ENCODE results near the gene CCN2.

The CCN2 gene

DNA sequence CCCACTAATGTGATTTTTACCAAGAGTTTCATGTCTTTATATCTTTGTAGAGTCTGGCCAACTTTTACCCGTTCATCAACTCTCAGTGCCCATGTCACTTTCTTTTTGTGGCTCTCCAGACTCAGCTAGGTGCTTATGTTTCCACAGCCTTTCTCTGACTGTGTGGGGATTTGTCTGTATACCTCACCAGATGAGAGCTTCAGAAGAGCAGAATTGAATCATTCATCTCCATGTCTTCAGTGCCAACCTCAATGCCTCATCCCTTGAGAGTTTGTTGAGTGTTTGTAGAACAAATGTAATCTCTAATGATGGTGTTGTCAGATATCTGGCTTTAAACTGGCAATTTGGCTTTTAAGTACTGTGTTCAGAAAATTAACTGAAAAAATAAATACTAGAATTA, 16.8 kb upstream of the CCN2 start:
- no peak for FAIRE-seq
- TF ChIP-seq, protein P1, sequence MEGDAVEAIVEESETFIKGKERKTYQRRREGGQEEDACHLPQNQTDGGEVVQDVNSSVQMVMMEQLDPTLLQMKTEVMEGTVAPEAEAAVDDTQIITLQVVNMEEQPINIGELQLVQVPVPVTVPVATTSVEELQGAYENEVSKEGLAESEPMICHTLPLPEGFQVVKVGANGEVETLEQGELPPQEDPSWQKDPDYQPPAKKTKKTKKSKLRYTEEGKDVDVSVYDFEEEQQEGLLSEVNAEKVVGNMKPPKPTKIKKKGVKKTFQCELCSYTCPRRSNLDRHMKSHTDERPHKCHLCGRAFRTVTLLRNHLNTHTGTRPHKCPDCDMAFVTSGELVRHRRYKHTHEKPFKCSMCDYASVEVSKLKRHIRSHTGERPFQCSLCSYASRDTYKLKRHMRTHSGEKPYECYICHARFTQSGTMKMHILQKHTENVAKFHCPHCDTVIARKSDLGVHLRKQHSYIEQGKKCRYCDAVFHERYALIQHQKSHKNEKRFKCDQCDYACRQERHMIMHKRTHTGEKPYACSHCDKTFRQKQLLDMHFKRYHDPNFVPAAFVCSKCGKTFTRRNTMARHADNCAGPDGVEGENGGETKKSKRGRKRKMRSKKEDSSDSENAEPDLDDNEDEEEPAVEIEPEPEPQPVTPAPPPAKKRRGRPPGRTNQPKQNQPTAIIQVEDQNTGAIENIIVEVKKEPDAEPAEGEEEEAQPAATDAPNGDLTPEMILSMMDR (IDR thresholded peaks at IDR 0.05; ENCODE audit: insufficient read depth, missing control alignments), result no peak

GRCh38 chr6:131966443-131966842, 15.3 kb upstream of the CCN2 start:
- DNase-seq (ENCODE audit: insufficient read length, low spot score), result no peak
- FAIRE-seq, result no peak

More for the DNA sequence above, 16.8 kb upstream of the CCN2 start:
- DNase-seq (ENCODE audit: insufficient read length, low spot score), result no peak

GRCh38 chr6:131963063-131963462, 11.9 kb upstream of the CCN2 start:
- TF ChIP-seq, protein P1 (IDR thresholded peaks at IDR 0.05; ENCODE audit: insufficient read depth, missing control alignments), result no peak
- FAIRE-seq (no peak), DNase-seq (ENCODE audit: insufficient read length, low spot score) (no peak)

More at GRCh38 chr6:131966443-131966842, 15.3 kb upstream of the CCN2 start:
- TF ChIP-seq, protein P1 (IDR thresholded peaks at IDR 0.05; ENCODE audit: insufficient read depth, missing control alignments), result no peak

DNA sequence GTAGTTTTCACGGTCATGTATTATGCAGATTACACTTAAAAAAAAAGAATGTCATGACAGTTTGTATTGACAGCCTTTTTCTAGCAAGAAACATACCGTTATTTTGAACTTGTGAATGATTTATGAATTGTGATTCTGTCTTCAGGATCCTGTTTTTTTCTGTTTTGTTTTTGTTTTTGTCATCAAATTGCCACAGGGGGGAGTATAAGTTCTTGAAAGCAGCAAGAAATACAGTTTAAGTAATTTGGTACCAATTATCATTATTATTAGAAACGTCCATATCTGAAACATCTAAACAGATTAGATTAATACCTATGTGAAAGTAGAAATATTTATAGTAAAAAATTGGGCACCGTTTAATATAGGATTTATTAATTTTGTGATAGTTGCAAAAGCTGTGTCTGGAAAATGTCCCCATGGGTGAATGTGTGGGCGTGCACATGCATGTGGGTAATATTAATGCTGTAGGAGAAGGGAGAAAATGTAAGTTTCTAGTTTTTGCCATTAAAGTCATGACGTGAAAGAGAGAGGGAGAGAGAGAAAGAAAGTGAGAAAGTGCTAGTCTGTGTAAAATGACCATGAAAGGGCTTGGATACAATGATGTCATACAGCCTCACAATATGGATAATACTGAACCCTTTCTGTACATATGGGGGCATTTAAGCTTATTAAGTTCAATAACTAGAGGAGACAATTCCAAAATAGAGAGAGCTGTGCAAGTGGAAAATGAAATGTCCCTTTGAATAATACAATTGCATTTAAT, 9.4 kb upstream of the CCN2 start:
- no peak for FAIRE-seq
- TF ChIP-seq, protein P1 (IDR thresholded peaks at IDR 0.05; ENCODE audit: insufficient read depth, missing control alignments), result no peak
- DNase-seq (ENCODE audit: insufficient read length, low spot score), result no peak

GRCh38 chr6:131958542-131959470, 7.6 kb upstream of the CCN2 start:
- FAIRE-seq, result no peak
- DNase-seq (ENCODE audit: insufficient read length, low spot score), result no peak
- TF ChIP-seq, protein P1 (IDR thresholded peaks at IDR 0.05; ENCODE audit: insufficient read depth, missing control alignments), result no peak

GRCh38 chr6:131958095-131958494, 6.9 kb upstream of the CCN2 start:
- DNase-seq (ENCODE audit: insufficient read length, low spot score), result no peak
- TF ChIP-seq, protein P1 (IDR thresholded peaks at IDR 0.05; ENCODE audit: insufficient read depth, missing control alignments), result no peak
- FAIRE-seq, result no peak
